Endothelial cell of umbilical vein (primary cell): ENCODE measurements around the gene UVRAG. TPM values are rescaled to one million over a fixed set of nuclear protein-coding genes. Genes with fewer than 3 reads are reported as not detected.
"Not testable (repeated sequence)": the region's sequence is repeated elsewhere in the genome, so short reads cannot be mapped to it uniquely, and the experiment has no call there.

Source experiments
- BruUV-seq: library from RNA; stranded (reverse); fragments of 400-500 nt; replicated peaks from 2 replicates; lab custom pipeline; 2021; lab: Mats Ljungman, UMichigan
- CTCF ChIA-PET: fragments of 300-600, 350-600 bp; sonication (Branson Sonifier 250); formaldehyde crosslinking; loops from one replicate; lab custom pipeline; 2021; ENCODE audit warnings: antibody characterized with exemption, inconsistent platforms; lab: Charles Lee
- POLR2A ChIA-PET: fragments of 300-600, 350-600 bp; sonication (Branson Sonifier 250); formaldehyde crosslinking; loops from one replicate; lab custom pipeline; 2021; ENCODE audit warnings: antibody characterized with exemption, inconsistent platforms; lab: Charles Lee
- DNase-seq: peaks from one replicate; pipeline ENCODE4 v3.0.0-alpha.2; 2011; ENCODE audit warnings: low read depth, low spot score
- FAIRE-seq: peaks from 2 replicates; lab custom pipeline; 2011; peaks lifted over from hg19 to GRCh38; lab: Jason Lieb, UNC
- H2AFZ ChIP-seq: 2 replicates; pipeline ENCODE4 v1.6.0; 2012; ENCODE audit warnings: low read depth, low read length, control low read depth, inconsistent platforms
- H3K27ac ChIP-seq: 2 replicates; pipeline ENCODE4 v1.5.1; 2011; ENCODE audit warnings: low read depth, mild to moderate bottlenecking, control low read depth, low read length, moderate library complexity; ENCODE audit not compliant: insufficient read depth
- H3K27me3 ChIP-seq, 2 experiments: 2 replicates each; pipeline versions ENCODE4 v1.6.0 to v1.6.1; 2011; ENCODE audit warnings: low read length in 2 of 2, mixed read lengths in 1 of 2; ENCODE audit not compliant: control insufficient read depth in 2 of 2, insufficient read depth in 2 of 2
- H3K36me3 ChIP-seq, 2 experiments: 2 replicates in 1 of 2; 3 replicates in 1 of 2; pipeline ENCODE4 v1.5.1; 2011; ENCODE audit warnings: low read length in 2 of 2, mild to moderate bottlenecking in 1 of 2, moderate library complexity in 1 of 2; ENCODE audit not compliant: control insufficient read depth in 2 of 2, insufficient read depth in 2 of 2; ENCODE audit errors: extremely low read depth in 1 of 2
- H3K4me1 ChIP-seq: 3 replicates; pipeline ENCODE4 v1.5.1; 2011; ENCODE audit warnings: mild to moderate bottlenecking, low read length; ENCODE audit not compliant: control insufficient read depth, insufficient read depth; ENCODE audit errors: extremely low read depth
- H3K4me2 ChIP-seq: 2 replicates; pipeline ENCODE4 v1.6.1; 2011; ENCODE audit warnings: low read length, control low read depth, mixed read lengths; ENCODE audit not compliant: insufficient read depth
- H3K4me3 ChIP-seq, 3 experiments: fragments of 200-600 bp in 1 of 3; sonication (generic), shearing (Covaris generic) in 1 of 3; replicated peaks in 1 of 3; 2 replicates each; pipeline ENCODE4 v1.5.1; 2011 to 2016; ENCODE audit warnings: control low read depth in 3 of 3, low read length in 3 of 3, mild to moderate bottlenecking in 2 of 3, inconsistent platforms in 1 of 3, low read depth in 1 of 3, moderate library complexity in 1 of 3; ENCODE audit not compliant: insufficient read depth in 1 of 3
- H3K79me2 ChIP-seq: 2 replicates; pipeline ENCODE4 v1.6.0; 2012; ENCODE audit warnings: low read length, inconsistent platforms; ENCODE audit not compliant: control insufficient read depth, insufficient read depth
- H3K9ac ChIP-seq: replicated peaks from 2 replicates; pipeline ENCODE3; 2011; ENCODE audit warnings: low read length, control low read depth; ENCODE audit not compliant: insufficient read depth; ENCODE audit errors: extremely low read depth
- H3K9me1 ChIP-seq: replicated peaks from 3 replicates; pipeline ENCODE4 v1.6.0; 2011; ENCODE audit warnings: mild to moderate bottlenecking, low read length; ENCODE audit not compliant: control insufficient read depth, insufficient read depth; ENCODE audit errors: extremely low read depth
- H3K9me3 ChIP-seq: replicated peaks from 2 replicates; pipeline ENCODE4 v1.5.1; 2012; ENCODE audit warnings: low read length, inconsistent platforms; ENCODE audit not compliant: control insufficient read depth, insufficient read depth
- H4K20me1 ChIP-seq: replicated peaks from 2 replicates; pipeline ENCODE3; 2011; ENCODE audit warnings: mild to moderate bottlenecking, low read length; ENCODE audit not compliant: control insufficient read depth, insufficient read depth; ENCODE audit errors: extremely low read depth
- FOS ChIP-seq: IDR thresholded peaks from 2 replicates; pipeline ENCODE4 v1.6.1; 2011; ENCODE audit warnings: mild to moderate bottlenecking, low read length, moderate library complexity, borderline replicate concordance; ENCODE audit not compliant: insufficient read depth
- GATA2 ChIP-seq: IDR thresholded peaks from 2 replicates; pipeline ENCODE4 v1.7.0; 2011; ENCODE audit warnings: low read depth, mild to moderate bottlenecking, moderate library complexity, mixed read lengths, low read length; ENCODE audit not compliant: insufficient read length, insufficient read depth
- MYC ChIP-seq: IDR thresholded peaks from one replicate; pipeline ENCODE4 v1.6.1; 2011; ENCODE audit warnings: mild to moderate bottlenecking, low read depth, low read length
- dilution Hi-C: fragments of 300-500 bp; cut with MboI; formaldehyde crosslinking; loops from one replicate; pipeline ENCODE4 v1.15.0; 2019; ENCODE audit warnings: low sequenced_read_pairs; ENCODE audit not compliant: extremely low pct_ligation_motif_present
- intact Hi-C: fragments of 100-400 bp; cut with micrococcal nuclease; formaldehyde crosslinking; loops from one replicate; pipeline ENCODE4 v1.10.0; 2022
- polyA plus RNA-seq, 4 experiments: library from polyadenylated mRNA; depleted of rRNA in 3 of 4; stranded (reverse) in 3 of 4; unstranded in 1 of 4; fragments of >200 nt; gene quantifications; 2 replicates each; pipeline versions ENCODE4 v1.2.1 to v1.2.3, GENCODE V29; 2011 to 2012; ENCODE audit warnings: missing spikeins in 1 of 4
- total RNA-seq: library from RNA; stranded (reverse); gene quantifications from 2 replicates; pipeline ENCODE4 v1.2.3, GENCODE V29; 2021
- TF ChIP-seq, protein P1 (sequence below), 2 donors: IDR thresholded peaks; 1 replicate in 1 of 2; 2 replicates in 1 of 2; pipeline ENCODE4 v1.5.1; 2011; ENCODE audit warnings: low read length in 2 of 2, mild to moderate bottlenecking in 2 of 2, moderate library complexity in 2 of 2, control low read depth in 1 of 2, inconsistent platforms in 1 of 2, low read depth in 1 of 2; ENCODE audit not compliant: insufficient read depth in 1 of 2; ENCODE audit errors: extremely low read depth in 1 of 2

UVRAG gene
- total and polyA plus RNA-seq, 2 donors (not counting 3 experiments of a cell fraction or from before 2014, with no cell fraction given) = 21.2 to 65.6 TPM

GRCh38 chr11:75851203-75851602, 36.2 kb downstream of the UVRAG start:
- DNase-seq (peak; percentile 41), FAIRE-seq (no peak)
- no peaks in the 10 kb centered on the region for H3K9me1 ChIP-seq
- H3K4me1 ChIP-seq = peaks cover 22% of the 10 kb centered on the region
- no peaks in the 10 kb centered on the region for H4K20me1 ChIP-seq
- no peak for TF ChIP-seq MYC
- peak; percentile 28 for TF ChIP-seq FOS
- H3K27ac ChIP-seq = peak overlapping the region; percentile 20
- H3K4me3 ChIP-seq = no peak overlapping the region
- POLR2A ChIA-PET = no interaction called here
- intact Hi-C loops = loop anchor here (5.0 kb wide), 1 partner anchor 39 kb away; no protein-coding TSS in a partner anchor
- no peak overlapping the region for H3K9ac ChIP-seq
- dilution Hi-C loops = no loop called here
- no peaks in the 10 kb centered on the region for H3K9me3 ChIP-seq
- no TSS peak for BruUV-seq
- H2AFZ ChIP-seq = no peak overlapping the region
- CTCF ChIA-PET = interaction anchor here (0.8 to 4.5 kb wide), 8 partner anchors 11 to 48 kb away, joined by 3 to 21 read pairs (median 6); no protein-coding TSS in a partner anchor
- H3K4me2 ChIP-seq = peak overlapping the region; percentile 38
- H3K27me3 ChIP-seq = no peaks in the 10 kb centered on the region
- H3K36me3 ChIP-seq = no peaks in the 10 kb centered on the region
- peaks cover 84% of the 10 kb centered on the region for H3K79me2 ChIP-seq

DNA sequence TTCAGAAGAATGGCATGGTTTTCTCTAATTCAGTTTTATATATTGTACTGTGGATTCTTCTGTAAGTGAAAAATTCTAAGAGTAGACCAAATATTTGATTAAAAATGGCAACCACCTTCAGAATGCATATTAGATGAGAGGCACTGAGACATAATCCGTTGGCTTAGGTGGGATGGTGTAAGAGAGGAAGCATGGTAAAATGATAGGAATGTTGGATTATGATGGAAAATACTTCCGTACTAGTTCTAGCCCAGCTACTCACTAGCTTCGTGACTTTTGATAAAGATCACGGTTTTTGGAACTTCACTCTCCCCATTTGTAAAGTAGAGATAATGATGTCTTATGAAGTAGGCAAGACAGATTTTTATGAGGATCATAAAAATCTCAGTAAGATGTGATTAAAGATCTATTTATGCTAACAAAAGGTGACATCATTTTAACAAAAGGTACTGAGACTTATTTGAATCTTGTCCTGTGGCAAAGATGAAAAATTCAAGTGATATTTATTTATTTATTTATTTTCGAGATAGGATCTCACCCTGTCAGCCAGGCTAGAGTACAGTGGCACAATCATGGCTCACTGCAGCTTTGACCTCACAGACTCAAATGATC, 37.5 kb downstream of the UVRAG start:
- Histone ChIP-seq H2AFZ (no peak overlapping the region), H3K9me3 (no peaks in the 10 kb centered on the region), H3K9me1 (no peaks in the 10 kb centered on the region), H3K9ac (no peak overlapping the region), H3K36me3 (no peaks in the 10 kb centered on the region), H3K27me3 (no peaks in the 10 kb centered on the region), H3K4me1 (peaks cover 22% of the 10 kb centered on the region), H3K4me2 (no peak overlapping the region), H3K4me3 (no peak overlapping the region), H4K20me1 (no peaks in the 10 kb centered on the region), H3K79me2 (peaks cover 84% of the 10 kb centered on the region), H3K27ac (no peak overlapping the region)
- TSS peak; percentile 4 for BruUV-seq
- intact Hi-C loops (loop anchor here (5.0 kb wide), 1 partner anchor 40 kb away; no protein-coding TSS in a partner anchor), dilution Hi-C loops (no loop called here)
- DNase-seq (no peak), FAIRE-seq (no peak)
- ChIA-PET CTCF (interaction anchor here (0.6 to 4.5 kb wide), 6 partner anchors 15 to 355 kb away, joined by 3 to 21 read pairs (median 3); no protein-coding TSS in a partner anchor), POLR2A (no interaction called here)
- peak; percentile 40 for TF ChIP-seq GATA2
- TF ChIP-seq, protein P1, sequence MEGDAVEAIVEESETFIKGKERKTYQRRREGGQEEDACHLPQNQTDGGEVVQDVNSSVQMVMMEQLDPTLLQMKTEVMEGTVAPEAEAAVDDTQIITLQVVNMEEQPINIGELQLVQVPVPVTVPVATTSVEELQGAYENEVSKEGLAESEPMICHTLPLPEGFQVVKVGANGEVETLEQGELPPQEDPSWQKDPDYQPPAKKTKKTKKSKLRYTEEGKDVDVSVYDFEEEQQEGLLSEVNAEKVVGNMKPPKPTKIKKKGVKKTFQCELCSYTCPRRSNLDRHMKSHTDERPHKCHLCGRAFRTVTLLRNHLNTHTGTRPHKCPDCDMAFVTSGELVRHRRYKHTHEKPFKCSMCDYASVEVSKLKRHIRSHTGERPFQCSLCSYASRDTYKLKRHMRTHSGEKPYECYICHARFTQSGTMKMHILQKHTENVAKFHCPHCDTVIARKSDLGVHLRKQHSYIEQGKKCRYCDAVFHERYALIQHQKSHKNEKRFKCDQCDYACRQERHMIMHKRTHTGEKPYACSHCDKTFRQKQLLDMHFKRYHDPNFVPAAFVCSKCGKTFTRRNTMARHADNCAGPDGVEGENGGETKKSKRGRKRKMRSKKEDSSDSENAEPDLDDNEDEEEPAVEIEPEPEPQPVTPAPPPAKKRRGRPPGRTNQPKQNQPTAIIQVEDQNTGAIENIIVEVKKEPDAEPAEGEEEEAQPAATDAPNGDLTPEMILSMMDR (IDR thresholded peaks at IDR 0.05; ENCODE audit: extremely low read depth in 1 of 2, insufficient read depth in 1 of 2, low read depth in 1 of 2, low read length in 2 of 2) = no peak

- DNase-seq, H3K9me3 ChIP-seq, H3K4me2 ChIP-seq, H3K9me1 ChIP-seq, FAIRE-seq, H3K36me3 ChIP-seq, POLR2A ChIA-PET, dilution Hi-C loops, H3K4me3 ChIP-seq, H3K27me3 ChIP-seq, BruUV-seq, H2AFZ ChIP-seq, H3K27ac ChIP-seq, H3K9ac ChIP-seq, H4K20me1 ChIP-seq: not testable (repeated sequence)
- intact Hi-C loops = loop anchor here (5.0 kb wide), 1 partner anchor 41 kb away; no protein-coding TSS in a partner anchor
- CTCF ChIA-PET = interaction anchor here (1.1 to 4.5 kb wide), 2 partner anchors 14 to 50 kb away, joined by 4 to 21 read pairs; no protein-coding TSS in a partner anchor
- H3K79me2 ChIP-seq = peaks cover 84% of the 10 kb centered on the region
- H3K4me1 ChIP-seq = peaks cover 22% of the 10 kb centered on the region
Observed at GRCh38 chr11:75853563-75853962, 38.6 kb downstream of the UVRAG start.
